ENCODE data around the gene CCR7. TPM values are rescaled to one million over a fixed set of nuclear protein-coding genes. Genes with fewer than 3 reads are reported as not detected.

Gene CCR7
- total and polyA plus RNA-seq, 2 experiments from 2014 or later, result not detected

DNA sequence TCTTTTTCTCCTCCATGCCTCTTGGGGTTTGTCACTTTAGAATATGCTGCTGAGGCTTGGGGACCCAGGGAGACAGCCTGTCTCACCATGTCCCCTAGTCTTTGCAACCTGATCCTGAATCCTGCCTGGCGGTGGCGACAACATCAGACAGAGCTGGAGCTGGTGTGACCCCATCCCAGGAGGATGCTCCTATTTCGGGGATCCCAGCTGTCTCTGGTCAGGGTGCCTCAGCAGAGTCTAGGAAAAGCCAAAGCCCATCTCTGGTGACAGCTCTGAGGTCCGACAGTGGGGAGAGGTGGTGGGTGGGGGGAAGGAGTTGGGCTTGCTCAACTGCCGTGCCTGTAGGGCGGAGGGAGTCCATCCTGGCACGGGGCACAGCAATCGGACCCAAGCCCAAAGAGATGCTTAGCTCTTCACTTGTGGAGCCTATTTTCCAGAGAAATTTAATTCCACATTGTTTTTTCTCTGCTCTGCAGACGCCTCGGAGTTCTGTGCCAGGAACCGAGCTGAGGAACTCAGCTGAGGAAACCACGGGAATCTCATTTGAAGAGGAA lies 53.5 kb downstream of the CCR7 start:
- TF ChIP-seq, protein P1, sequence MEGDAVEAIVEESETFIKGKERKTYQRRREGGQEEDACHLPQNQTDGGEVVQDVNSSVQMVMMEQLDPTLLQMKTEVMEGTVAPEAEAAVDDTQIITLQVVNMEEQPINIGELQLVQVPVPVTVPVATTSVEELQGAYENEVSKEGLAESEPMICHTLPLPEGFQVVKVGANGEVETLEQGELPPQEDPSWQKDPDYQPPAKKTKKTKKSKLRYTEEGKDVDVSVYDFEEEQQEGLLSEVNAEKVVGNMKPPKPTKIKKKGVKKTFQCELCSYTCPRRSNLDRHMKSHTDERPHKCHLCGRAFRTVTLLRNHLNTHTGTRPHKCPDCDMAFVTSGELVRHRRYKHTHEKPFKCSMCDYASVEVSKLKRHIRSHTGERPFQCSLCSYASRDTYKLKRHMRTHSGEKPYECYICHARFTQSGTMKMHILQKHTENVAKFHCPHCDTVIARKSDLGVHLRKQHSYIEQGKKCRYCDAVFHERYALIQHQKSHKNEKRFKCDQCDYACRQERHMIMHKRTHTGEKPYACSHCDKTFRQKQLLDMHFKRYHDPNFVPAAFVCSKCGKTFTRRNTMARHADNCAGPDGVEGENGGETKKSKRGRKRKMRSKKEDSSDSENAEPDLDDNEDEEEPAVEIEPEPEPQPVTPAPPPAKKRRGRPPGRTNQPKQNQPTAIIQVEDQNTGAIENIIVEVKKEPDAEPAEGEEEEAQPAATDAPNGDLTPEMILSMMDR (IDR thresholded peaks at IDR 0.05; ENCODE audit: low read depth, low read length), result no peak
- DNase-seq (ENCODE audit: low read depth in 1 of 2, low spot score in 1 of 2), result no peak

DNA sequence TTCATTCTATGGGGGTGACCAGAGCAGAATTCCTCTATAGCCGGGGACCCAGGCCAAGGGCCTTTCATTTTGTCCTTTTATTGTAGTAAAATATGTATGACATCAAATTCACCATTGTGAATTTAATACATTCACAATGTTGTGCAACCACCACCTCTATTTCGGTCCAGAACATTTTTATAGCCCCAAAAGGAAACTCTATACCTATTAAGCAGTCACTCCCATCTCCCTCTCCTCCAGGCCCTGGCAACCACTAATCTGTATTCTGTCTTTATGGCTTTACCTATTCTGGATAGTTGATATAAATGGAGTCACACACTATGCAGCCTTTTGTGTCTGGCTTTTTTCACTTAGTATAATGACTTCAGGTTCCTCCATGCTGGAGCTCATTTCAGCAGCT lies 54.1 kb downstream of the CCR7 start:
- H3K4me3 ChIP-seq, result no peak overlapping the region
- no peaks in the 10 kb centered on the region for H3K27me3 ChIP-seq
- TF ChIP-seq, protein P1 (IDR thresholded peaks at IDR 0.05; ENCODE audit: low read depth, low read length), result no peak
- no peaks in the 10 kb centered on the region for H3K9me3 ChIP-seq (ENCODE audit: low read depth)
- no peaks in the 10 kb centered on the region for H3K36me3 ChIP-seq
- no peak overlapping the region for H3K27ac ChIP-seq
- peaks cover 4% of the 10 kb centered on the region for H3K4me1 ChIP-seq (ENCODE audit: low read depth)
- no peak for DNase-seq (ENCODE audit: low read depth in 1 of 2, low spot score in 1 of 2)

More for the DNA sequence above, 53.5 kb downstream of the CCR7 start:
- no peaks in the 10 kb centered on the region for H3K36me3 ChIP-seq
- H3K27ac ChIP-seq, result no peak overlapping the region
- H3K9me3 ChIP-seq (ENCODE audit: low read depth), result no peaks in the 10 kb centered on the region
- H3K4me1 ChIP-seq (ENCODE audit: low read depth), result peaks cover under 1% of the 10 kb centered on the region
- H3K4me3 ChIP-seq, result no peak overlapping the region
- H3K27me3 ChIP-seq, result no peaks in the 10 kb centered on the region

DNA sequence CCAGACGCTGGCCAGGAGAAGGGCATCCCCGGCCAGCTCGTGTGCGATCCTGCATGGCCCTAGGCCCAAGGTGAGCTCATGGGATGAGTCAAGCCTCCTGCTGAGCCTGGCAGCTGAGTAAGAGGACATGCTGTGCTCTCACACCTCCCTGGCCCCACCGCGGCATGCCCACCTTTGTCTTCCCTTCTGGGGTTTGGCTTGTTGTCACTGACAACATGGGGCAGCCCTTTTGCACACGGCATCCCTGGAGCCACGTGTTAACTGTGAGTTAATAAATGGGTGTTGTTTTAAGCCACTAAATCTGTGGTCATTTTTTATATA lies 55.0 kb downstream of the CCR7 start:
- TF ChIP-seq, protein P1 (IDR thresholded peaks at IDR 0.05; ENCODE audit: low read depth, low read length), result no peak
- Histone ChIP-seq H3K36me3 (no peaks in the 10 kb centered on the region), H3K9me3 (ENCODE audit: low read depth) (no peaks in the 10 kb centered on the region), H3K27ac (no peak overlapping the region), H3K4me3 (no peak overlapping the region), H3K27me3 (no peaks in the 10 kb centered on the region), H3K4me1 (ENCODE audit: low read depth) (peaks cover 4% of the 10 kb centered on the region)
- DNase-seq (ENCODE audit: low read depth in 1 of 2, low spot score in 1 of 2), result no peak

DNA sequence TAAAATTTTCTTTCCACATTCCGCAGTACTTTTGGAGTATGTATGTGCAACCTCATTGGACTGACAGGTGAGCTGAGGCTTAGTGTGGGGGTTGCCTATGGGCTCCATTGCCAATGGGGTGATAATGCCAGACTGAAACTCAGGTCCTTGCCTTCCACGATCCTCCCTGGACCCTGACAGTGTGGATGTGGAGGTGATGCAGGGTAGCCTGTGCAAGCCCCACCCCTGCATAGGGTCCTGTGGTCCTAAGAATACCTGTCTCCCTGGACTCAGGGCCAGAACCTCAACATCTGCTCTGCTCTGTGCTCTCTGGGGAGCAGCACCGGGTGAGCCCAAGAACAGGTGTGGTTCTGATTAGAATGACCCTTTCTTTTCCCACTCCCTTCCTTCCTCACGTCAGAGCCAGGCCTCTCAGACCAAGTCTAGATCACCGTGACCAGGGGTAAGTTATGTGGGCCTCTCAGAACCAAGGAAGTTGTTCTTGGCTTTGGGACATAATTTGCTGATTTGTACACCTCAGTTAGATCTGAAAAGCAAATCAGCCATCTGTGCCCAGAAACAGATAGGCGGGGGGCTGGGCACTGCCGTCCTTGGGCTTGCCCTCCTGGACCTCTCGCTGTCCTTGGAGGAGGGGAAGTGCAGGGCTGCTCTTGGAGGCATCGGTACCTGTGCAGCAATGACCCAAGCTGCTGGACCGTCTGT lies 55.5 kb downstream of the CCR7 start:
- H3K27me3 ChIP-seq, result no peaks in the 10 kb centered on the region
- peaks cover 4% of the 10 kb centered on the region for H3K4me1 ChIP-seq (ENCODE audit: low read depth)
- H3K4me3 ChIP-seq, result no peak overlapping the region
- H3K36me3 ChIP-seq, result no peaks in the 10 kb centered on the region
- DNase-seq (ENCODE audit: low read depth in 1 of 2, low spot score in 1 of 2), result no peak
- no peaks in the 10 kb centered on the region for H3K9me3 ChIP-seq (ENCODE audit: low read depth)
- TF ChIP-seq, protein P1 (IDR thresholded peaks at IDR 0.05; ENCODE audit: low read depth, low read length), result no peak
- H3K27ac ChIP-seq, result no peak overlapping the region

DNA sequence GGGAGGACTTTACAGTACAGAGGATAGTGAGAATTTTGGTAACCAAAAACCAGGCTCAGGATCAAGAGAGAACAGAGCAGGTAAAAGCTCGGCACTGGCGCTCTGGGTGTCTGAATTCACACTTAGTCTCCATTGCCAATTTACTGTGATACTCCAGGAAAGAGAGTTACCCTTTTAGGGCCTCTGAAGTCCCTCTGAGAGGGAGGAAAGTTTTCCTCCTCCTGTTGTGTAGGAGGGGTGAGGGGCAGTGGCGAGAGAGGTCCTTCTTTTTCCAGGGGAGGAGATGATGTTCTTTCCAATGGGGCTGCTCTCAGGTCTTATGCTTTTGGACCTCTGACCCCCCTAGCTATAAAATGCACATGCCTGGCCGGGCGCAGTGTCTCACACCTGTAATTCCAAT lies 58.5 kb downstream of the CCR7 start:
- TF ChIP-seq, protein P1 (IDR thresholded peaks at IDR 0.05; ENCODE audit: low read depth, low read length), result no peak
- DNase-seq (ENCODE audit: low read depth in 1 of 2, low spot score in 1 of 2), result no peak
- H3K27ac ChIP-seq, result no peak overlapping the region
- no peaks in the 10 kb centered on the region for H3K36me3 ChIP-seq
- H3K27me3 ChIP-seq, result no peaks in the 10 kb centered on the region
- H3K4me3 ChIP-seq, result no peak overlapping the region
- peaks cover 4% of the 10 kb centered on the region for H3K4me1 ChIP-seq (ENCODE audit: low read depth)
- H3K9me3 ChIP-seq (ENCODE audit: low read depth), result no peaks in the 10 kb centered on the region

Other genes starting within 250 kb of the CCR7 start
- 0.48 and 1.7 TPM in 2 replicates for gene GJD3, start 200.7 kb downstream of the CCR7 start, total RNA-seq
- gene GJD3, start 200.7 kb downstream of the CCR7 start, polyA plus RNA-seq, result 4.6 and 8.6 TPM in 2 replicates
- gene TOP2A, start 147.6 kb downstream of the CCR7 start, total RNA-seq, result 11.1 and 127 TPM in 2 replicates
- 21.7 and 168 TPM in 2 replicates for gene TOP2A, start 147.6 kb downstream of the CCR7 start, polyA plus RNA-seq
- 41.7 and 87.4 TPM in 2 replicates for gene IGFBP4, start 122.0 kb downstream of the CCR7 start, total RNA-seq
- 109 and 215 TPM in 2 replicates for gene IGFBP4, start 122.0 kb downstream of the CCR7 start, polyA plus RNA-seq
- not detected in 2 replicates for gene TNS4, start 63.8 kb downstream of the CCR7 start, total RNA-seq
- not detected in 2 replicates for gene TNS4, start 63.8 kb downstream of the CCR7 start, polyA plus RNA-seq
- 159 and 195 TPM in 2 replicates for gene SMARCE1, start 82.3 kb upstream of the CCR7 start, total RNA-seq
- gene SMARCE1, start 82.3 kb upstream of the CCR7 start, polyA plus RNA-seq, result 192 and 244 TPM in 2 replicates
- 0.25 TPM in 1 of 2 replicates, not detected in the other for gene KRT222, start 99.7 kb upstream of the CCR7 start, total RNA-seq
- 0.29 TPM in 1 of 2 replicates, not detected in the other for gene KRT222, start 99.7 kb upstream of the CCR7 start, polyA plus RNA-seq
- gene KRT24, start 138.3 kb upstream of the CCR7 start, total RNA-seq, result not detected in 2 replicates
- not detected in 2 replicates for gene KRT24, start 138.3 kb upstream of the CCR7 start, polyA plus RNA-seq
- not detected in 2 replicates for gene KRT25, start 189.9 kb upstream of the CCR7 start, total RNA-seq
- gene KRT25, start 189.9 kb upstream of the CCR7 start, polyA plus RNA-seq, result not detected in 2 replicates
- not detected in 2 replicates for gene KRT26, start 206.7 kb upstream of the CCR7 start, total RNA-seq
- gene KRT26, start 206.7 kb upstream of the CCR7 start, polyA plus RNA-seq, result not detected in 2 replicates
- not detected in 2 replicates for gene KRT27, start 217.1 kb upstream of the CCR7 start, total RNA-seq
- not detected in 2 replicates for gene KRT27, start 217.1 kb upstream of the CCR7 start, polyA plus RNA-seq
- not detected in 2 replicates for gene KRT28, start 234.5 kb upstream of the CCR7 start, total RNA-seq
- gene KRT28, start 234.5 kb upstream of the CCR7 start, polyA plus RNA-seq, result not detected in 2 replicates